Measurements from ENCODE around the gene AKAP1. TPM values are rescaled to one million over a fixed set of nuclear protein-coding genes. Genes with fewer than 3 reads are reported as not detected.

AKAP1 gene
- total and polyA plus RNA-seq, 9 of the 15 experiments (the other 6 are each of a cell fraction or from before 2014, with no cell fraction given): 12.9 to 63.8 (median 36.4) TPM

DNA sequence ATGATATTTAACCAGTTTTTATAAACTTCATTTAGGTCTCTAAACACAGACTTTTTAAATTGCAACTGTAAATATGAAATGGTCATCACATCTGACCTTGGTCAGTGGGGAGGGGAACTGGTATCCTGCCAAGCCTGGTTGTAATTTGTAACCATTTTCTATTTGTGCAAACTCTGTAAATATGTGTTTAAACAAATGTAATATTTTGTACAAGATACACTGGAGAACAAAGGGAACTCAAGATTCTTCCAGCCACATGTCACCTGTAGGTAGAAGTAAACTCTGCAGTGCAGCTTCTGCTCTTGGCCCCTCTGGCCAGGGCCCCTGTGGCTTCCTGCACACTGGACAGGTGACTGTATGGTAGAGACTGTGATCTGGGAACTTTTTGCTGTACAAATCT lies 35.8 kb downstream of the AKAP1 start:
- no TSS peak for BruUV-seq (replicated peaks)
- peaks cover 68% of the 10 kb centered on the region for H3K36me3 ChIP-seq (ENCODE audit: control insufficient read depth, insufficient read depth, low read length)
- H3K79me2 ChIP-seq (ENCODE audit: control insufficient read depth, insufficient read depth, low read length): no peaks in the 10 kb centered on the region
- H3K9me3 ChIP-seq (replicated peaks; ENCODE audit: control insufficient read depth, insufficient read depth, low read depth, low read length): no peaks in the 10 kb centered on the region
- no peaks in the 10 kb centered on the region for H3K9me1 ChIP-seq (ENCODE audit: control insufficient read depth, insufficient read depth, low read length)
- peaks cover 0 to 3% of the 10 kb centered on the region in 2 experiments; a peak in 1 of 5 replicates for H3K4me1 ChIP-seq (replicated peaks in 1 of 2; ENCODE audit: control insufficient read depth in 2 of 2, insufficient read depth in 2 of 2, low read length in 2 of 2)
- ChIA-PET CTCF (ENCODE audit: low intra/inter-chr PET ratio) (interaction anchor here (0.9 to 2.2 kb wide), 2 partner anchors 120 to 627 kb away, joined by 4 to 8 read pairs; no protein-coding TSS in a partner anchor), POLR2A (no interaction called here)
- intact Hi-C loops (cut with micrococcal nuclease) (loop anchor here (5.0 kb wide), 1 partner anchor 626 kb away; the partner anchor contains the start of gene CCDC182), in situ Hi-C loops (cut with MboI) (no loop called here)
- H3K27me3 ChIP-seq (ENCODE audit: control insufficient read depth in 2 of 2, insufficient read depth in 2 of 2, low read length in 2 of 2): no peaks in the 10 kb centered on the region
- DNase-seq (ENCODE audit: extremely low read depth in 1 of 4, low spot score in 3 of 4): no peak
- H2AFZ ChIP-seq (ENCODE audit: low read depth, low read length): no peak overlapping the region
- no peak overlapping the region for H3K27ac ChIP-seq (ENCODE audit: extremely low read depth, low read depth, low read length)
- H3K4me2 ChIP-seq (ENCODE audit: insufficient read depth, low read length): no peak overlapping the region
- TF ChIP-seq CBX3 (IDR thresholded peaks at IDR 0.05; ENCODE audit: borderline replicate concordance in 1 of 2, low read length in 2 of 2) (no peak), HDAC3 (IDR thresholded peaks at IDR 0.05; ENCODE audit: borderline replicate concordance, partially characterized antibody) (no peak), POLR2A (conservative IDR thresholded peaks at IDR 0.05) (no peak), ZNF551 (CRISPR knock-in tag; IDR thresholded peaks at IDR 0.05) (no peak), FOXA3 (CRISPR knock-in tag; conservative IDR thresholded peaks at IDR 0.05 in 1 of 2, IDR thresholded peaks at IDR 0.05 in 1 of 2) (no peak)
- TF ChIP-seq, protein P1, sequence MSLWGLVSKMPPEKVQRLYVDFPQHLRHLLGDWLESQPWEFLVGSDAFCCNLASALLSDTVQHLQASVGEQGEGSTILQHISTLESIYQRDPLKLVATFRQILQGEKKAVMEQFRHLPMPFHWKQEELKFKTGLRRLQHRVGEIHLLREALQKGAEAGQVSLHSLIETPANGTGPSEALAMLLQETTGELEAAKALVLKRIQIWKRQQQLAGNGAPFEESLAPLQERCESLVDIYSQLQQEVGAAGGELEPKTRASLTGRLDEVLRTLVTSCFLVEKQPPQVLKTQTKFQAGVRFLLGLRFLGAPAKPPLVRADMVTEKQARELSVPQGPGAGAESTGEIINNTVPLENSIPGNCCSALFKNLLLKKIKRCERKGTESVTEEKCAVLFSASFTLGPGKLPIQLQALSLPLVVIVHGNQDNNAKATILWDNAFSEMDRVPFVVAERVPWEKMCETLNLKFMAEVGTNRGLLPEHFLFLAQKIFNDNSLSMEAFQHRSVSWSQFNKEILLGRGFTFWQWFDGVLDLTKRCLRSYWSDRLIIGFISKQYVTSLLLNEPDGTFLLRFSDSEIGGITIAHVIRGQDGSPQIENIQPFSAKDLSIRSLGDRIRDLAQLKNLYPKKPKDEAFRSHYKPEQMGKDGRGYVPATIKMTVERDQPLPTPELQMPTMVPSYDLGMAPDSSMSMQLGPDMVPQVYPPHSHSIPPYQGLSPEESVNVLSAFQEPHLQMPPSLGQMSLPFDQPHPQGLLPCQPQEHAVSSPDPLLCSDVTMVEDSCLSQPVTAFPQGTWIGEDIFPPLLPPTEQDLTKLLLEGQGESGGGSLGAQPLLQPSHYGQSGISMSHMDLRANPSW (CRISPR knock-in tag; IDR thresholded peaks at IDR 0.05): no peak
- TF ChIP-seq, protein P2, sequence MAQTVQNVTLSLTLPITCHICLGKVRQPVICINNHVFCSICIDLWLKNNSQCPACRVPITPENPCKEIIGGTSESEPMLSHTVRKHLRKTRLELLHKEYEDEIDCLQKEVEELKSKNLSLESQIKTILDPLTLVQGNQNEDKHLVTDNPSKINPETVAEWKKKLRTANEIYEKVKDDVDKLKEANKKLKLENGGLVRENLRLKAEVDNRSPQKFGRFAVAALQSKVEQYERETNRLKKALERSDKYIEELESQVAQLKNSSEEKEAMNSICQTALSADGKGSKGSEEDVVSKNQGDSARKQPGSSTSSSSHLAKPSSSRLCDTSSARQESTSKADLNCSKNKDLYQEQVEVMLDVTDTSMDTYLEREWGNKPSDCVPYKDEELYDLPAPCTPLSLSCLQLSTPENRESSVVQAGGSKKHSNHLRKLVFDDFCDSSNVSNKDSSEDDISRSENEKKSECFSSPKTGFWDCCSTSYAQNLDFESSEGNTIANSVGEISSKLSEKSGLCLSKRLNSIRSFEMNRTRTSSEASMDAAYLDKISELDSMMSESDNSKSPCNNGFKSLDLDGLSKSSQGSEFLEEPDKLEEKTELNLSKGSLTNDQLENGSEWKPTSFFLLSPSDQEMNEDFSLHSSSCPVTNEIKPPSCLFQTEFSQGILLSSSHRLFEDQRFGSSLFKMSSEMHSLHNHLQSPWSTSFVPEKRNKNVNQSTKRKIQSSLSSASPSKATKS (CRISPR knock-in tag; IDR thresholded peaks at IDR 0.05): no peak
- no peak overlapping the region for H3K4me3 ChIP-seq
- no peak for FAIRE-seq
- no peak overlapping the region for H3K9ac ChIP-seq (ENCODE audit: insufficient read depth in 1 of 2, low read depth in 2 of 2, low read length in 2 of 2)
- ATAC-seq: no peak
- H4K20me1 ChIP-seq (replicated peaks; ENCODE audit: control insufficient read depth, insufficient read depth, low read length): no peaks in the 10 kb centered on the region

Measured in K562 (cell line).